Superior temporal gyrus (tissue), 1 donor: ENCODE data around the gene NTF3.

ENCODE experiments used
- DNase-seq: peaks from one replicate; pipeline ENCODE4 v3.0.0-alpha.2; 2016; ENCODE audit errors: extremely low spot score

The NTF3 gene

GRCh38 chr12:5511256-5511643 is 79.3 kb downstream of the NTF3 start:
- no peak for DNase-seq

GRCh38 chr12:5511644-5512600 is 80.0 kb downstream of the NTF3 start:
- DNase-seq: no peak

GRCh38 chr12:5512601-5512970 is 80.7 kb downstream of the NTF3 start:
- DNase-seq: no peak

- no peak for DNase-seq
Measured at GRCh38 chr12:5513406-5513805, 81.5 kb downstream of the NTF3 start.

- no peak for DNase-seq
Measured at GRCh38 chr12:5514016-5514415, 82.1 kb downstream of the NTF3 start.

- no peak for DNase-seq
Measured at GRCh38 chr12:5514545-5514944, 82.6 kb downstream of the NTF3 start.

- DNase-seq: no peak
Measured at GRCh38 chr12:5515458-5515857, 83.5 kb downstream of the NTF3 start.

GRCh38 chr12:5516371-5517241 is 84.7 kb downstream of the NTF3 start:
- DNase-seq: no peak

GRCh38 chr12:5518584-5519365 is 86.9 kb downstream of the NTF3 start:
- DNase-seq: no peak

GRCh38 chr12:5520037-5520436 is 88.1 kb downstream of the NTF3 start:
- DNase-seq: no peak

- DNase-seq: no peak
Measured at GRCh38 chr12:5520831-5521230, 88.9 kb downstream of the NTF3 start.

- DNase-seq: no peak
Measured at GRCh38 chr12:5521456-5522325, 89.8 kb downstream of the NTF3 start.

- no peak for DNase-seq
Measured at GRCh38 chr12:5522432-5523335, 90.8 kb downstream of the NTF3 start.

- DNase-seq: no peak
Measured at GRCh38 chr12:5523396-5524115, 91.6 kb downstream of the NTF3 start.

GRCh38 chr12:5524116-5524768 is 92.3 kb downstream of the NTF3 start:
- DNase-seq: no peak

GRCh38 chr12:5524769-5525436 is 93.0 kb downstream of the NTF3 start:
- DNase-seq: no peak

- DNase-seq: no peak
Measured at GRCh38 chr12:5525783-5526367, 94.0 kb downstream of the NTF3 start.

GRCh38 chr12:5533368-5533767 is 101.5 kb downstream of the NTF3 start:
- no peak for DNase-seq
